Effector memory CD8-positive, alpha-beta T cell (primary cell): ENCODE data around the gene IFFO2.
A peak's percentile ranks its signal among the peaks of the same experiment; 100 is the strongest.

Source experiments
- ATAC-seq: fragments of 150-1000 bp; cut with Tn5 transposase; replicated peaks from 2 replicates; pipeline ENCODE4 v1.10.0; 2021; ENCODE audit warnings: mild to moderate bottlenecking, moderate library complexity
- DNase-seq, 3 experiments: peaks; one replicate each; pipeline ENCODE4 v3.0.0; 2021
- H3K27ac Mint-ChIP-seq, 2 donors: one replicate each; pipeline ENCODE4 v1.8.0; 2022; ENCODE audit warnings: mild to moderate bottlenecking in 2 of 2, mixed read lengths in 2 of 2, moderate library complexity in 2 of 2
- H3K27me3 Mint-ChIP-seq, 2 donors: one replicate each; pipeline ENCODE4 v1.8.0; 2022; ENCODE audit warnings: mixed read lengths in 2 of 2
- H3K36me3 Mint-ChIP-seq: one replicate; pipeline ENCODE4 v1.8.0; 2022; ENCODE audit warnings: mild to moderate bottlenecking, moderate library complexity, mixed read lengths; ENCODE audit not compliant: insufficient read depth
- H3K4me1 Mint-ChIP-seq, 2 donors: one replicate each; pipeline ENCODE4 v1.8.0; 2022; ENCODE audit warnings: low read depth in 2 of 2, mixed read lengths in 2 of 2
- H3K4me3 Mint-ChIP-seq, 2 donors: one replicate each; pipeline ENCODE4 v1.8.0; 2022; ENCODE audit warnings: mild to moderate bottlenecking in 2 of 2, mixed read lengths in 2 of 2, moderate library complexity in 2 of 2
- H3K9me3 Mint-ChIP-seq, 2 donors: one replicate each; pipeline ENCODE4 v1.8.0; 2022; ENCODE audit warnings: mixed read lengths in 2 of 2
- total RNA-seq, 9 experiments: gene quantifications; one replicate each; lab custom pipeline; 2026; lab: John Stamatoyannopoulos, UW

The IFFO2 gene
- 73.5 to 324 (median 103) reads per million in 9 experiments for total RNA-seq

DNA sequence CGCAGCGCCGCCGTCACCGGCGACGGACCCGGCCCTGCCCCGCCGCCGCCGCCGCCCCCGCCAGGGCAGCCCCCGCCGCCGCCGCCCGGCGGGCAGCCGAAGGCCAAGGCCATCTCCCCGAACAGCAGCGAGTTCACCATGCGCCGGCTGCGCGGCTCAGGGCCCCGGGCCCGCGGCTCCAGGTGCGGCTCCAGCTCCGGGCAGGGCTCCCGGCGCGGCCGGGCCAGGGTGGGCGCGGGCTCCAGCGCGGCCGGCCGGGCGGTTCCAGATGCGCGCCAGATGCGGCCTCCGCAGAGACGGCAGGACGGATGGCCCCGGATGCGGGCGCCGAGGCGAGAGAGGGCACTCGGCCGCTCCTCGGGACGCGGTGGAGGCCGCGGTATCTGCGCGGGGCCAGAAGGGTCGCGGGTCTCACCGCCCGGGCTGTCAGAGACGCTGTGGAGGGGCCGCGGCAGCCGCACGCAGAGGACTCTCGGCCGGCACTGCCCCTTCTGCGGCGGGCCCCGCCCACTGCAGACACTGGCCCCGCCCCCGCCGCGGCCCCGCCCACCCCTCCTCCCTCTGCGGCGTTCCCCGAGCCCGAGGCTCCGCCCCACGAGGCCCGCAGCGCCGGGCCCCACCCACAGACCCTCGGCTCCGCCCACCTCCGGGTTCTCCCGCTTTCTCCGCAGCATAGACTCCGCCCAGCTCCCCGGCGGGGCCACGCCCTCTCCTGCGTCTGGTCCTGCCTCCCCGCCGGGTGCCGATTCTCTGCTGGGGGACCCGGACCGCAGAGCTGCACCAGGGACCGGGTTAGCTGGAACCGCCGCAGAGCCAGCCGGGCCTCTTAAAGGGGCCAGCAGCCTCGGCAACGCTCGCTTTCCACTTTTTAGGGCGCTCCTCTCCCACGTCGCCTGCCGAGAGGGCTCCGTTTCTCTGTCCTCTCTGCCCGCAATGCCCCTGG, at the start of gene IFFO2:
TSS of gene IFFO2 (minus strand) at position 484 of the 943 bp plus-strand sequence. CDS start at position 140, 344 bp downstream.
- Mint-ChIP-seq H3K9me3 (no peaks in the 10 kb centered on the region), H3K27ac (peak within 1 kb of the TSS; percentile 100), H3K4me3 (peak within 1 kb of the TSS; percentile 90 to 91), H3K4me1 (peaks cover 46 to 55% of the 10 kb centered on the region in 2 donors), H3K36me3 (peaks cover 54% of the 10 kb centered on the region), H3K27me3 (no peaks in the 10 kb centered on the region)
- peak; percentile 99 for DNase-seq
- peak; percentile 65 for ATAC-seq

DNA sequence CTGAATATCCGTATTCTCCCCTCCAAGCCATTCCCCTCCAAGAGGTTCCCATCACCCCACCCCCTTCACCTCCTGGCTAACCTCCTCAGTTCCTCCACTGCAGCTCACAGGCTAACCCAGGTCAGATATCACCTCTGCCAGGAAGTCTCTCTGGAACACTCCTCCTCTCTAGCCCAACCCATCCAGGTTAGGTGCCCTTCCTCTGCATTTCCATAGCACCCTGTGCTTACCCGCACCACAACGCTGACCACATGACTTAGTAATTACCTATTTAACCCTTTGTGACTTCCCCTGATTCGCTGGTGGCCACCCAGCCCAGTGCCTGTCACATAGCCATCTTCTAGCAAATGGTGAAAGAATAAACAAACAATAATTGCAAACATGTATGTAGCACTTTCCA, 49.5 kb upstream of the IFFO2 start:
- peaks cover 0 to 3% of the 10 kb centered on the region in 2 donors for H3K9me3 Mint-ChIP-seq
- no peaks in the 10 kb centered on the region for H3K36me3 Mint-ChIP-seq
- peaks cover 10% of the 10 kb centered on the region in 2 donors for H3K4me1 Mint-ChIP-seq
- ATAC-seq = no peak
- H3K27me3 Mint-ChIP-seq = peaks cover 20 to 38% of the 10 kb centered on the region in 2 donors
- no peak overlapping the region for H3K4me3 Mint-ChIP-seq
- H3K27ac Mint-ChIP-seq = no peak overlapping the region
- no peak for DNase-seq

DNA sequence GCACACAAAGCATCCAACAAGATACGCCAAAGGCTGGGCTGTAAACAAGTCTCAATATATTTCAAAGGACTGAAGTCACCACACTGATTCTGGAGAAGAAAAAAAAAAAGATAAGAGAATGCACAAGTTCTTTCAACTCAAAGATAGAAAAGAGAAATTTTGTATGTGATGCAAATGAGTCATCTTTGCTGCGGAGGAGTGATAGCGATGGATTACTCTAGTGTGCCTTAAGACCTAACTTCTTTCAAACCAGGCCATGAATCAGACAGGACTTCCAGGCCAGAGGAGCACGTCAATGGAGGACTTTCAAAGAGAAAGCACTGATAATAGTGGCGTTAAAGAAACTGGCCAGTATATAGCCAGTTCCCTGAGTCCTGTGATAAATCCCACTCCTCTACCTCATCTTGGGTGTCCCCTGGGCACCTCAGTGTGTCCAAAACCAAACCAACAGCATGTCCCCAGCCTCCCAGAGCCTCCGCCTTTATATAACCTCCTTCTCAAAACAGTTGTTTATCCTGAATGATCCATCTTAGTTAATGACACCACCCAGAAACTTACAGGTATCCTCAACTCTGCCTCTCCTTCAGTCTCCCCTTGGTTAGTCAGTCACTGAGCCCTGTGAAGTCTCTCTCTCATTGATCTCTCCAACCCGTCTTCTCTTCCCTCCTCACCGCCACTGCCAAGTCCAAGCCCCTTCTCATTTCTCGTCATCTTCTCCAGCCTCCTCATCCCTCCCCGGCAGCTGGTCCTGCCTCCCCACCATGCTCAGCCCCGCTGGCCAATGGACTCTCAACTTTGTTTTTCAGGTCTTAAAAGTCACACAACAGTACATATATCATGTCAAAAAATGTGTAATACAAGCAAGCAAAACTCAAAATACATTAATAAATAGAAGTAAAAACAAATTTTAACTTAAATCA, 47.2 kb upstream of the IFFO2 start:
- Mint-ChIP-seq H3K27ac (no peak overlapping the region), H3K4me1 (no peaks in the 10 kb centered on the region), H3K9me3 (peaks cover 7 to 13% of the 10 kb centered on the region in 2 donors), H3K4me3 (no peak overlapping the region), H3K27me3 (peaks cover 20 to 38% of the 10 kb centered on the region in 2 donors), H3K36me3 (no peaks in the 10 kb centered on the region)
- ATAC-seq (no peak), DNase-seq (no peak)

DNA sequence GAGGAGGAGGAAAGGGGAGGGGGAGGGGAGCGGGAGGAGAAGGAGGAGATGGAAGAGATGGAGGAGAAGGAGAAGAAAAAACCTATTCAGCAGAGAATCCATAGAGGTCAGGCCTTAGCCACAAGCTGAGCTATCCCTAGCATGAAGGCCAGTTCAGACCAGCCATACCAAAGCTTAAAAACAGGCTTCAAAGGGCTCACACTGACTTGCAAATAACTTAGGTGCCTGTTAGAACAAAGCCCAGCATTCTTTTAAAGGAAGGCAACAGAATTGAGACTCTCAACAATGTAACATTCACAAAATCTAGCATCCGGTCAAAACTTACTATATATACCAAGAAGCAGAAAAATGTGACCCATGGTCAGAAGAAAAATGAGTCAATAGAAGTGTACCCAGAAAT, 43.6 kb upstream of the IFFO2 start:
- ATAC-seq = no peak
- H3K27ac Mint-ChIP-seq = no peak overlapping the region

DNA sequence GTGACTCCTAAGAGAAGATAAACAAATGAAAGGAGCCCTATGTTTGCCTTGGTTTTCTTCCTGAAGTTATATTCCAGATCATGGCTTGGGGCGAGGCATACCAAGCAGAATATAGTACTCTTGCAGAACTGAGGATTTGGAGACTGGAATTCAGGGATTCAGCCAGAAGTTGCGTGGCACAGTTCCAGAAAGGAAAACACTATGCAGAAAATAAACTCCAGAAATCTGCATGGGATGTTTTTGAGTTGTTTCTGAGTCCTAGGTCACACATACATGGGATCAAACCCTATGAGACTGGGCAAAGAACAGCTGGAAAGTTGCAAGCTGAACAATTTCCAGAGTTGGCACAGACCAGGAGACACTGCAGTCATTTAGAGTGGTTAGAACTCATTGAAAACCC, 42.9 kb upstream of the IFFO2 start:
- H3K36me3 Mint-ChIP-seq = no peaks in the 10 kb centered on the region
- peaks cover 11 to 13% of the 10 kb centered on the region in 2 donors for H3K27me3 Mint-ChIP-seq
- no peak for DNase-seq
- H3K27ac Mint-ChIP-seq = no peak overlapping the region
- ATAC-seq = no peak
- peaks cover 10% of the 10 kb centered on the region in 2 donors for H3K4me1 Mint-ChIP-seq
- H3K9me3 Mint-ChIP-seq = peaks cover 7 to 13% of the 10 kb centered on the region in 2 donors
- H3K4me3 Mint-ChIP-seq = no peak overlapping the region

More for the DNA sequence above, 43.6 kb upstream of the IFFO2 start:
- Mint-ChIP-seq H3K9me3 (peaks cover 7 to 13% of the 10 kb centered on the region in 2 donors), H3K4me1 (peaks cover 10% of the 10 kb centered on the region in 2 donors), H3K4me3 (no peak overlapping the region), H3K36me3 (no peaks in the 10 kb centered on the region), H3K27me3 (peaks cover 11 to 14% of the 10 kb centered on the region in 2 donors)
- DNase-seq = no peak

DNA sequence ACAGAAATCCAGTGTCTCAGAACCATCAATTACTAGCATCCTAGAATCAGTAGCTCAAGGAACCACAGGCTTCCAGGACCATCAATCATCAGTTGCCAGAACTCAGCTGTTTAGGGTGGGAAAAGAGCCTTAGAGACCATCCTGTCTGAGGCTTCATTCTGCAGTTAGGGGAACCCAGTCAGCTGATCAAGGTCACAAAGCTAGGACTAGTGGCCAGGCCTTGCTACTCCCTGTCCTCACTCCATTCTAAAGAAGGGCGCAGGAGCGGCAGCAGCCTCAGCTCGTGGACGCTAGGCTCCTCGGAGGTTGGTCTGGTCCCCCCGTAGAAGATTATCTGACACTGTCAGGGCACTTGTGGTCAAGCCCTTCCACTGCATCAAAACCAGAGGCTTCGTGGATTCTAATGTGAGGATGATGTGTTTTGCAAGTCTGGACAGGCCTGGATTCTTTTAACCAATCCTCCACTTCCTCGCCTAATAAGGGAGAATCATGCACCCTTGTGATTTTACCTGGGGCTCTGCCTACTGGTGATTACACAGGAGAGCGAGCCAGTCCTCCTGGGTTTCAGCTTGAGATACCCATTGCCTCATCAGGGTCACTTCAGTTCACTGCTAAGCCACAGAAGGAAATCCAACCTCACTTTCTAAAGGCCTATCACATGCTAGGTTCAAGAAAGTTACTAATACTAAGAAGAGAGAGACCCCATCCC, 41.7 kb upstream of the IFFO2 start:
- Mint-ChIP-seq H3K27me3 (peaks cover under 1 to 2% of the 10 kb centered on the region in 2 donors), H3K9me3 (peaks cover 5 to 13% of the 10 kb centered on the region in 2 donors), H3K4me3 (no peak overlapping the region), H3K36me3 (no peaks in the 10 kb centered on the region), H3K27ac (no peak overlapping the region), H3K4me1 (peaks cover 10% of the 10 kb centered on the region in 2 donors)
- DNase-seq (no peak), ATAC-seq (no peak)

DNA sequence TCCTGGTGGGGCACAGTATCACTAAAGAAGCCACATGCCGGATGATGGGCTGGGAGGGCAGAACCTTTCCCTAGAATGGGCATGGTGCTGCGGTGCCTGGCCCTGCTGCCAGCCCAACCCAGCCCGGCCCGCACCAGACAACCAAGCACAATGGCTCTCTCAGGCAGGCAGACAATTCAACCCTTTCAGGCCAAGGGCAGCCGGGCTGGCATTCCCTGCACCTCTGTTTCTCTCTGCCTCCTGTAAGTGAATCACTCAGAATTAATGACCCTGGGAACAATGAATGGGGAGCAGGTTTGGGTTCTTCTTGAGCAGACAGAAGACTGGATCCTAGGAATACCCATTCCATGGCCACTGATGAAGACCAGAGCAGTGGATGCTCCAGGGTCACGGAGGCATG, 41.0 kb upstream of the IFFO2 start:
- ATAC-seq (no peak), DNase-seq (no peak)
- H3K36me3 Mint-ChIP-seq = no peaks in the 10 kb centered on the region
- no peaks in the 10 kb centered on the region for H3K27me3 Mint-ChIP-seq
- peaks cover 10% of the 10 kb centered on the region in 2 donors for H3K4me1 Mint-ChIP-seq
- no peak overlapping the region for H3K4me3 Mint-ChIP-seq
- peaks cover 5 to 13% of the 10 kb centered on the region in 2 donors for H3K9me3 Mint-ChIP-seq
- H3K27ac Mint-ChIP-seq = no peak overlapping the region

DNA sequence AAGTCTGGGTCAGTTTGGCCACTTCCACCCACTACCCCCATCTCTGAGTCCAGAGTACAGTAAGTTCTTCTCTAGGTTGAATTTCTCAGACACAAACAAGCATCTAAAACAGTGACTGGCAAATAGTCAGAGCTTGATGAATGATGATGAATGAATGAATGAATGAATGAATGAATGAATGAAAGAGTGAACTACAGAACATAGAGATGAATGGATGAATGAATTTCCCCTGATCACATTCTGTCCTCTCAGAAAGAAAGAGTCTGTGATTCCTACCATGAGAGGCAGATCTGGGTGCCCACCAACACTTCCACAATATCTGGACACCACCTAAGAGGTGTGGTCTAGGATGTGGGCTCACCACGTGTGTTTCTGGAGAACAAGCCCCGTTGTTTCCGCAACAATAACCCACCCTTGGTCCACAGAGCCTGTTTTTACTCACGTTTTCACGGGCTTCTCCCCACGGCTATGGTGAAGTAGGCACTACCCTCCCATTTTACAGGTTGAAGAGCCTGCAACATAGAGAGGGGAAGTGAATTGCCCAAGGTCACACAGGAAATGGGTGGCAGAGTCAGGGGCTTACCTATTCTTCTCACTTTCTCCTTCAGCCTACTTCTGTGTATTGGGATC, 40.2 kb upstream of the IFFO2 start:
- ATAC-seq (peak; percentile 46), DNase-seq (peak in 1 of 3 experiments; percentile 3)
- Mint-ChIP-seq H3K27me3 (no peaks in the 10 kb centered on the region), H3K27ac (peak overlapping the region; percentile 11 to 52), H3K4me3 (no peak overlapping the region), H3K36me3 (no peaks in the 10 kb centered on the region), H3K9me3 (peaks cover 3 to 13% of the 10 kb centered on the region in 2 donors), H3K4me1 (peaks cover 10% of the 10 kb centered on the region in 2 donors)

DNA sequence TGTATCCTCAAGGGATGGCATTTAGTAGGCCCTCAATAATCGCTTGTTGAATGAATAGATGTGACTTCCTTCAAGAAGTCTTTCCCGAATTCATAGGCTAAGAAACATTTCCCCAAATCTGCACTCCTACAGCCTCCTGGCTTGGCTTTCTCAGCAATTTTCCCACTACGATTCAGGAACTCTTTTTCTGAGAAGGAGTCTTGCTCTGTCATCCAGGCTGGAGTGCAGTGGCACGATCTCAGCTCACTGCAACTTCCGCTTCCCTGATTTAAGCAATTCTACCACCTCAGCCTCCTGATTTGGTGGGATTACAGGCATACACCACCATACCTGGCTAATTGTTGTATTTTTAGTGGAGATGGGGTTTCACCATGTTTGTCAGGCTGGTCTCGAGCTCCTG, 37.9 kb upstream of the IFFO2 start:
- no peak for DNase-seq
- no peak overlapping the region for H3K27ac Mint-ChIP-seq
- H3K4me1 Mint-ChIP-seq = peaks cover 10% of the 10 kb centered on the region in 2 donors
- no peaks in the 10 kb centered on the region for H3K27me3 Mint-ChIP-seq
- H3K36me3 Mint-ChIP-seq = no peaks in the 10 kb centered on the region
- peaks cover 0 to under 1% of the 10 kb centered on the region in 2 donors for H3K9me3 Mint-ChIP-seq
- no peak overlapping the region for H3K4me3 Mint-ChIP-seq
- ATAC-seq = no peak

DNA sequence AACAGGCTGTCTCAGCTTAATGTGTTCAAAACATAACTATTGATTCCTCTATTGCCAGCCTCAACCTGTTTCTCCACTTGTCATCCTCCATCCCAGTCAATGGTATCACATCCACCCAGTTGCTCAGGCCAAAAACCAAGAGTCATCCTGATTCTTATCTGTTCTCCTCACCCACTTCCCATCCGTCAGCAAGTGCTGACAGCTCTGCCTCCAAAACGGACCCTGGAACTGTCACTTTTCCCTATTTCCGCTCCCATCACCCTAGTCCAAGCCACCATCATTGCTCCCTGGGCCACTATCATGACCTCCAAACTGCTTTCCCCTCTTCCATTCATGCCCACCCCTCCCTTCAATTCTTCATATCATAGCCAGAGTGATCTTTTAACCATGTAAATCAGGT, 36.2 kb upstream of the IFFO2 start:
- no peaks in the 10 kb centered on the region for H3K36me3 Mint-ChIP-seq
- H3K9me3 Mint-ChIP-seq = no peaks in the 10 kb centered on the region
- H3K4me3 Mint-ChIP-seq = no peak overlapping the region
- peaks cover 10% of the 10 kb centered on the region in 2 donors for H3K4me1 Mint-ChIP-seq
- no peak overlapping the region for H3K27ac Mint-ChIP-seq
- ATAC-seq = no peak
- peaks cover 0 to 3% of the 10 kb centered on the region in 2 donors for H3K27me3 Mint-ChIP-seq
- DNase-seq = no peak

DNA sequence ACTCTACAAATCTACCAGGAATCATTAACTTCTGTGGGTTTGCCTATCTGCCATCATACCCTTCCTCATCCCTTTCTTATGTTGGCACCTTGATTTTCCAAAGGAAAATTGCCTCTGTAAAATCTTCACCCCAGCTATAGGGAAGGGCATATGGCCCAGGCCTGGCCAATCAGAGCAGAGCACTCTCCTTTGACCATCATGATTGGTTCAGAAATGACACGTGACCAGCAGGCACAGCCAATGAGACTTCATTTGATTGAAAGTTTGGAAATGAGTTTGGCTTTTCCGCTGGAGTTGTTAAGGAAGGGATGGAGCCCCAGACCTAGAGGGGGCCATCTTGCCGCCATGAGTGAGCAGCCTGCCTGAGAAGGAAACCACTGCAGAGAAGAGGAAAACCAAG, 35.1 kb upstream of the IFFO2 start:
- Mint-ChIP-seq H3K4me3 (no peak overlapping the region), H3K4me1 (peaks cover under 1 to 4% of the 10 kb centered on the region in 2 donors), H3K27me3 (peaks cover 0 to 12% of the 10 kb centered on the region in 2 donors), H3K36me3 (no peaks in the 10 kb centered on the region), H3K27ac (no peak overlapping the region), H3K9me3 (no peaks in the 10 kb centered on the region)
- ATAC-seq (no peak), DNase-seq (no peak)

DNA sequence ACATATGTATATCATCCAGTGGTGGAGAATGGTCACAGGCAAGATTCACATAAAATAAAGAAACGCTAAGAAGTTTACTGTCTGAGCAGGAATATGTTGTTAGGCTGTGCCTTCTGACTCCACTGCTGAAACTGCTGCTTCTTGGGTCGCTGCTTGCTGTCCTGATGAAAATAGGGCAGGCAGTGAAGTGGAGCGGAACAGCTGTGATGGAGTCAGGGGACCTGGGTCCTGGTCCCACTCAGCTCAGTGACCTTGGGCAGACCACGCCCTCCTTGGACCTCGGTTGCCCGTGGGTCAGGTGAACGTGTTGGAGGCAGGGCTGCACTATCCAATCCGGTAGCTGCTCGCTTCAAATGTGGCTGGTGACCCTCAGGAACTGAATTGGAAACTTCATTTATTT, 33.4 kb upstream of the IFFO2 start:
- no peak overlapping the region for H3K4me3 Mint-ChIP-seq
- H3K4me1 Mint-ChIP-seq = no peaks in the 10 kb centered on the region
- no peaks in the 10 kb centered on the region for H3K9me3 Mint-ChIP-seq
- H3K27me3 Mint-ChIP-seq = peaks cover 0 to 12% of the 10 kb centered on the region in 2 donors
- no peak overlapping the region for H3K27ac Mint-ChIP-seq
- DNase-seq (no peak), ATAC-seq (no peak)
- no peaks in the 10 kb centered on the region for H3K36me3 Mint-ChIP-seq
